Neutrophil (primary cell): ENCODE results near the gene SPON1.

ENCODE experiments used
- H3K27ac ChIP-seq: fragments of 200-600 bp; sonication (generic); 2 replicates; pipeline ENCODE4 v1.5.1; 2016; ENCODE audit warnings: mild to moderate bottlenecking, moderate library complexity
- H3K27me3 ChIP-seq: fragments of 200-600 bp; sonication (generic); 2 replicates; pipeline ENCODE4 v1.6.0; 2016; ENCODE audit warnings: mild to moderate bottlenecking
- H3K36me3 ChIP-seq: fragments of 200-600 bp; sonication (generic); 2 replicates; pipeline ENCODE4 v1.5.1; 2017
- H3K4me1 ChIP-seq, 2 experiments: fragments of 200-600 bp in 1 of 2; sonication (generic) in 1 of 2; 1 replicate in 1 of 2; 2 replicates in 1 of 2; pipeline versions ENCODE4 v1.5.1 to v1.6.1; 2013 to 2016; ENCODE audit warnings: low read depth in 1 of 2, low read length in 1 of 2, mild to moderate bottlenecking in 1 of 2, moderate library complexity in 1 of 2; ENCODE audit not compliant: control insufficient read depth in 1 of 2, insufficient read depth in 1 of 2
- H3K4me3 ChIP-seq, 2 experiments: fragments of 200-600 bp in 1 of 2; sonication (generic) in 1 of 2; 1 replicate in 1 of 2; 2 replicates in 1 of 2; pipeline ENCODE4 v1.5.1; 2013 to 2016; ENCODE audit warnings: low read depth in 1 of 2, low read length in 1 of 2, mild to moderate bottlenecking in 1 of 2, moderate library complexity in 1 of 2
- H3K9me3 ChIP-seq: fragments of 200-600 bp; sonication (generic); 2 replicates; pipeline ENCODE4 v1.5.1; 2016
- TF ChIP-seq, protein P1 (sequence below): fragments of 200-600 bp; sonication (generic); IDR thresholded peaks from 2 replicates; pipeline ENCODE4 v1.5.1; 2016; ENCODE audit warnings: antibody characterized with exemption

The SPON1 gene

GRCh38 chr11:14259186-14259784, 296.8 kb downstream of the SPON1 start:
- Histone ChIP-seq H3K27me3 (peaks cover 38% of the 10 kb centered on the region), H3K4me1 (no peaks in the 10 kb centered on the region), H3K9me3 (no peaks in the 10 kb centered on the region), H3K36me3 (no peaks in the 10 kb centered on the region), H3K4me3 (no peak overlapping the region), H3K27ac (no peak overlapping the region)
- TF ChIP-seq, protein P1, sequence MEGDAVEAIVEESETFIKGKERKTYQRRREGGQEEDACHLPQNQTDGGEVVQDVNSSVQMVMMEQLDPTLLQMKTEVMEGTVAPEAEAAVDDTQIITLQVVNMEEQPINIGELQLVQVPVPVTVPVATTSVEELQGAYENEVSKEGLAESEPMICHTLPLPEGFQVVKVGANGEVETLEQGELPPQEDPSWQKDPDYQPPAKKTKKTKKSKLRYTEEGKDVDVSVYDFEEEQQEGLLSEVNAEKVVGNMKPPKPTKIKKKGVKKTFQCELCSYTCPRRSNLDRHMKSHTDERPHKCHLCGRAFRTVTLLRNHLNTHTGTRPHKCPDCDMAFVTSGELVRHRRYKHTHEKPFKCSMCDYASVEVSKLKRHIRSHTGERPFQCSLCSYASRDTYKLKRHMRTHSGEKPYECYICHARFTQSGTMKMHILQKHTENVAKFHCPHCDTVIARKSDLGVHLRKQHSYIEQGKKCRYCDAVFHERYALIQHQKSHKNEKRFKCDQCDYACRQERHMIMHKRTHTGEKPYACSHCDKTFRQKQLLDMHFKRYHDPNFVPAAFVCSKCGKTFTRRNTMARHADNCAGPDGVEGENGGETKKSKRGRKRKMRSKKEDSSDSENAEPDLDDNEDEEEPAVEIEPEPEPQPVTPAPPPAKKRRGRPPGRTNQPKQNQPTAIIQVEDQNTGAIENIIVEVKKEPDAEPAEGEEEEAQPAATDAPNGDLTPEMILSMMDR: no peak

DNA sequence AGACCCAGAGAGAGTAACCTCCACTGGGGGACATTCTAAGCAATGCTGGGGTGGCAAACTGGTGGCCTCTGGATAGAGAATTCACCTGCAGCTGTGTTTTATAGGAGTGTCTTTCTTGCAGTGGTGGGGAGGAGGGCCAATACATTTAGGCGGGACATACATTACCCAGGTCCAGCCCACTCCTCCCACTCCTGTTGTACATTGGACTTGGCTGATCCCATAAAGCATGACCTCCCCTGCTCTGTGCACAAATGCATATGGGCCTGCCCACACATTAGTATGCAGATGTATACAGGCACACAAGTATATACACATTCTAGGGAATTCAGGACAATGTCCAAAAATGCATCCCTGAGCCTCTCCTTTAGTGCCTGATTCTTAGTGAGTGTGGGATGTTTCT, 297.4 kb downstream of the SPON1 start:
- Histone ChIP-seq H3K4me1 (no peaks in the 10 kb centered on the region), H3K27me3 (peaks cover 35% of the 10 kb centered on the region), H3K27ac (no peak overlapping the region), H3K4me3 (no peak overlapping the region), H3K36me3 (no peaks in the 10 kb centered on the region), H3K9me3 (no peaks in the 10 kb centered on the region)
- TF ChIP-seq, protein P1: no peak

DNA sequence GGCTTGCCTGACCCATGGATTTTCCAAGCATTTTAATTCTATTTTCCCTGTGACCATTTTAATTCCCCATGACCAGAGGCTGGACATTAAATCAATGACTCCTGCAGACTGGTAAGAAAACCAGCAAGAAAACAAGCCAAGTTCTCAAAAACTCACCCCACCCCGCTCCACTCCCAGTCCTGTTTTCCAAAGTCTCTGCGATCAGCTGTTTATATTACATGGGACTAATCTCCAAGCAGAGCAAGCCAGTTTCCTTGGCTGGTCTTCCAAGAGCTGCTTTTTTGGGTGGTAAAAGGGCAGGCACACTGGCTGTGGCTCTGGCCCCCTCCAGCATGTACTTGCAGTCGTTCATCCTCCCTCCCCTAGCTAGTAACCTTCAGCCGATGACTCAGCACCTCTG, 298.5 kb downstream of the SPON1 start:
- TF ChIP-seq, protein P1: no peak
- Histone ChIP-seq H3K9me3 (no peaks in the 10 kb centered on the region), H3K36me3 (no peaks in the 10 kb centered on the region), H3K27ac (no peak overlapping the region), H3K4me1 (no peaks in the 10 kb centered on the region), H3K4me3 (no peak overlapping the region), H3K27me3 (peaks cover 44% of the 10 kb centered on the region)

DNA sequence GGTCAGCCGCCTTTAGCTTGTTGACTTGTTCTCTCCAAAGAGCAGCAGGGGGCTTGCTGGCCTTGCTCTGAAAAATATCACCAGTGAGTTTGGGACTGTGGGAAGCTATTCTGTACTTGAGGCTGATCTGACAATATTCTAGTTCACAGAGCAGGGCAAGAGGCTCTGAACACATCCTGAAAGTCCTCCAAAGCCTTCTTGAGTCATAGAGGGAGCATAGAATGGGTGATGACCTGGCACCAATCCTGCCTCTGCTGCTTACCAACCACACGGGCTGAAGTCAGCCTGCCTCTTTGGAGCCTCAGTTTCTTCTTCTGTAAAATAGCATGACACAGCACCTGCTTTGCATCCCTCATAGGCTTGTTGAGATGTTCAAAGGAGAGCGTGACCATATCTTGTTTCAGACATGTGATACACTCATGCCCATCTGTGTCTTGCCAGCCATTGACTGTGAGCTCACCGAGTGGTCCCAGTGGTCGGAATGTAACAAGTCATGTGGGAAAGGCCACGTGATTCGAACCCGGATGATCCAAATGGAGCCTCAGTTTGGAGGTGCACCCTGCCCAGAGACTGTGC, 299.8 kb downstream of the SPON1 start:
- Histone ChIP-seq H3K4me3 (no peak overlapping the region), H3K27ac (no peak overlapping the region), H3K27me3 (peaks cover 57% of the 10 kb centered on the region), H3K9me3 (no peaks in the 10 kb centered on the region), H3K36me3 (no peaks in the 10 kb centered on the region), H3K4me1 (no peaks in the 10 kb centered on the region)
- TF ChIP-seq, protein P1: no peak

GRCh38 chr11:14264966-14265365, 302.4 kb downstream of the SPON1 start:
- H3K36me3 ChIP-seq: no peaks in the 10 kb centered on the region
- H3K27me3 ChIP-seq: peaks cover 69% of the 10 kb centered on the region
- no peak overlapping the region for H3K4me3 ChIP-seq
- H3K4me1 ChIP-seq: no peaks in the 10 kb centered on the region
- H3K9me3 ChIP-seq: no peaks in the 10 kb centered on the region
- TF ChIP-seq, protein P1: no peak
- H3K27ac ChIP-seq: no peak overlapping the region
